Neural cell (in vitro differentiated cells): ENCODE results near the gene GCNA.

ENCODE experiments used
- CTCF ChIP-seq: fragments of 450-650 bp; IDR thresholded peaks from 2 replicates; pipeline ENCODE4 v1.5.1; 2014; ENCODE audit warnings: antibody characterized with exemption, mild to moderate bottlenecking, moderate library complexity; ENCODE audit not compliant: poor library complexity, severe bottlenecking
- EZH2 ChIP-seq: fragments of 200-600, 300-800 bp; shearing (Covaris generic), sonication (generic); IDR thresholded peaks from 2 replicates; pipeline ENCODE4 v1.6.1; 2014; ENCODE audit warnings: antibody characterized with exemption, low read length, borderline replicate concordance, mild to moderate bottlenecking; ENCODE audit not compliant: insufficient read depth, poor library complexity, severe bottlenecking
- POLR2AphosphoS5 ChIP-seq: IDR thresholded peaks from 2 replicates; pipeline ENCODE4 v1.6.1; 2012
- REST ChIP-seq: IDR thresholded peaks from 2 replicates; pipeline ENCODE4 v1.6.1; 2012; ENCODE audit warnings: borderline replicate concordance

- TF ChIP-seq CTCF (no peak), POLR2AphosphoS5 (no peak), EZH2 (no peak), REST (no peak)
These were observed 43.4 kb downstream of the GCNA start for GRCh38 chrX:71621603-71622002.
